ENCODE data around the gene SLC27A4.

SLC27A4 gene

GRCh38 chr9:128397831-128398230, 57.5 kb downstream of the SLC27A4 start:
- no peak for TF ChIP-seq GATA3 (IDR thresholded peaks at IDR 0.05; ENCODE audit: low read depth, low read length)
- TF ChIP-seq GATA2 (IDR thresholded peaks at IDR 0.05; ENCODE audit: low read depth, low read length) = no peak

GRCh38 chr9:128399861-128400260, 59.5 kb downstream of the SLC27A4 start:
- no peak for TF ChIP-seq GATA3 (IDR thresholded peaks at IDR 0.05; ENCODE audit: low read depth, low read length)
- no peak for TF ChIP-seq GATA2 (IDR thresholded peaks at IDR 0.05; ENCODE audit: low read depth, low read length)

- TF ChIP-seq GATA2 (IDR thresholded peaks at IDR 0.05; ENCODE audit: low read depth, low read length) (no peak), GATA3 (IDR thresholded peaks at IDR 0.05; ENCODE audit: low read depth, low read length) (no peak)
Observed at GRCh38 chr9:128404560-128404959, 64.2 kb downstream of the SLC27A4 start.

- TF ChIP-seq GATA2 (IDR thresholded peaks at IDR 0.05; ENCODE audit: low read depth, low read length) = no peak
- TF ChIP-seq GATA3 (IDR thresholded peaks at IDR 0.05; ENCODE audit: low read depth, low read length) = no peak
Observed at GRCh38 chr9:128405077-128405779, 64.9 kb downstream of the SLC27A4 start.

- no peak for TF ChIP-seq GATA3 (IDR thresholded peaks at IDR 0.05; ENCODE audit: low read depth, low read length)
- TF ChIP-seq GATA2 (IDR thresholded peaks at IDR 0.05; ENCODE audit: low read depth, low read length) = no peak
Observed at GRCh38 chr9:128405780-128406171, 65.4 kb downstream of the SLC27A4 start.

GRCh38 chr9:128406848-128407391, 66.6 kb downstream of the SLC27A4 start:
- TF ChIP-seq GATA3 (IDR thresholded peaks at IDR 0.05; ENCODE audit: low read depth, low read length) = no peak
- TF ChIP-seq GATA2 (IDR thresholded peaks at IDR 0.05; ENCODE audit: low read depth, low read length) = no peak

GRCh38 chr9:128408963-128409431, 68.7 kb downstream of the SLC27A4 start:
- TF ChIP-seq GATA2 (IDR thresholded peaks at IDR 0.05; ENCODE audit: low read depth, low read length) = no peak

- no peak for TF ChIP-seq GATA3 (IDR thresholded peaks at IDR 0.05; ENCODE audit: low read depth, low read length)
- no peak for TF ChIP-seq GATA2 (IDR thresholded peaks at IDR 0.05; ENCODE audit: low read depth, low read length)
Observed at GRCh38 chr9:128409450-128409849, 69.1 kb downstream of the SLC27A4 start.

- no peak for TF ChIP-seq GATA3 (IDR thresholded peaks at IDR 0.05; ENCODE audit: low read depth, low read length)
- no peak for TF ChIP-seq GATA2 (IDR thresholded peaks at IDR 0.05; ENCODE audit: low read depth, low read length)
Observed at GRCh38 chr9:128409978-128410377, 69.7 kb downstream of the SLC27A4 start.

Data from SH-SY5Y (cell line).